ENCODE data around the gene TRAPPC6A.

TRAPPC6A gene

DNA sequence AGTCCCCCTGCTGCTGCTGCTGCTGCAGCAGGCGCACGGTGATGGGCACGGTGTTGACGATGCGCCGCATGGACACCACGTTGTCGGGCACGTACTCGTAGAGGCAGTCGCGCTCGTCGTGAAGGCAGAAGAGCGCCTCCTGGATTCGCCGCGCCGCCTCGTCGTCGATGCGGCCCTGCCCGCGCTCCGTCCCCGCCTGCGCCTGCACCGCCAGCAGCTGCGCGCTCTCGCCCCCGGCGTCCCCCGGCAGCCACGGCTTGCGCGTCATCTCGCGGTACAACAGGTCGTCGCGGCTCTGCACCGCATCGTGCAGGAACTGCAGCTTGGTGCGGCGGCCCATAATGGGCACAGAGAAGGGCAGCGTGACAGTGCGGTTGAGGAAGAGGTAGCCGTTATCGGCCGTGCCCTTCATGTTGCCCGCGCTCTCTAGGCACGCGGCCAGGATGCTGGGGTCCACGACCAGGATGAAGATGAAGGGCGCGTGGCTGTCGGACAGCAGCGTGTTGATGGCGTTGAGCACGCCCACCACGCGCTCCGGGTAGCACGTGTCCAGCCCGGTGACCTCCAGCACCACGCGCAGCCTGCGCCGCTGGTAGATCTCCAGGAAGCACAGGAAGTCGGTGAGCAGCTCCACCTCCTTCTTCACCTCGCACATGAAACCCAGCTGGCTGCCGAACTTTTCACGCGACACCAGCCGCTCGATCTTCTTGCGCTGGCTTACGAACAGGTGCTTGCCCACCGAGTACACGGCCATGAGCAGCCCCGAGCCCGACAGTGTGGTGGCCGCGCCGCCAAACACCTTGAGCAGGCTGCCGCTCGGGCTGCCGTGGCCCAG is 25.3 kb downstream of the TRAPPC6A start:
- CTCF ChIA-PET, result interaction anchor here (1.1 to 2.8 kb wide), 7 partner anchors 9 to 50 kb away, joined by 3 to 17 read pairs (median 5); partner anchors contain the start of genes BLOC1S3 and TRAPPC6A
- POLR2A ChIA-PET, result interaction anchor here (2.4 kb wide), 1 partner anchor 26 kb away, joined by 10 read pairs; the partner anchor contains the start of genes BLOC1S3 and TRAPPC6A
- TF ChIP-seq, protein P1, sequence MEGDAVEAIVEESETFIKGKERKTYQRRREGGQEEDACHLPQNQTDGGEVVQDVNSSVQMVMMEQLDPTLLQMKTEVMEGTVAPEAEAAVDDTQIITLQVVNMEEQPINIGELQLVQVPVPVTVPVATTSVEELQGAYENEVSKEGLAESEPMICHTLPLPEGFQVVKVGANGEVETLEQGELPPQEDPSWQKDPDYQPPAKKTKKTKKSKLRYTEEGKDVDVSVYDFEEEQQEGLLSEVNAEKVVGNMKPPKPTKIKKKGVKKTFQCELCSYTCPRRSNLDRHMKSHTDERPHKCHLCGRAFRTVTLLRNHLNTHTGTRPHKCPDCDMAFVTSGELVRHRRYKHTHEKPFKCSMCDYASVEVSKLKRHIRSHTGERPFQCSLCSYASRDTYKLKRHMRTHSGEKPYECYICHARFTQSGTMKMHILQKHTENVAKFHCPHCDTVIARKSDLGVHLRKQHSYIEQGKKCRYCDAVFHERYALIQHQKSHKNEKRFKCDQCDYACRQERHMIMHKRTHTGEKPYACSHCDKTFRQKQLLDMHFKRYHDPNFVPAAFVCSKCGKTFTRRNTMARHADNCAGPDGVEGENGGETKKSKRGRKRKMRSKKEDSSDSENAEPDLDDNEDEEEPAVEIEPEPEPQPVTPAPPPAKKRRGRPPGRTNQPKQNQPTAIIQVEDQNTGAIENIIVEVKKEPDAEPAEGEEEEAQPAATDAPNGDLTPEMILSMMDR (IDR thresholded peaks at IDR 0.05; ENCODE audit: insufficient read depth, low read length, missing control alignments), result no peak
- H3K4me3 ChIP-seq (ENCODE audit: low read depth, low read length), result peak overlapping the region; percentile 41
- DNase-seq (ENCODE audit: low read depth, low spot score), result no peak

DNA sequence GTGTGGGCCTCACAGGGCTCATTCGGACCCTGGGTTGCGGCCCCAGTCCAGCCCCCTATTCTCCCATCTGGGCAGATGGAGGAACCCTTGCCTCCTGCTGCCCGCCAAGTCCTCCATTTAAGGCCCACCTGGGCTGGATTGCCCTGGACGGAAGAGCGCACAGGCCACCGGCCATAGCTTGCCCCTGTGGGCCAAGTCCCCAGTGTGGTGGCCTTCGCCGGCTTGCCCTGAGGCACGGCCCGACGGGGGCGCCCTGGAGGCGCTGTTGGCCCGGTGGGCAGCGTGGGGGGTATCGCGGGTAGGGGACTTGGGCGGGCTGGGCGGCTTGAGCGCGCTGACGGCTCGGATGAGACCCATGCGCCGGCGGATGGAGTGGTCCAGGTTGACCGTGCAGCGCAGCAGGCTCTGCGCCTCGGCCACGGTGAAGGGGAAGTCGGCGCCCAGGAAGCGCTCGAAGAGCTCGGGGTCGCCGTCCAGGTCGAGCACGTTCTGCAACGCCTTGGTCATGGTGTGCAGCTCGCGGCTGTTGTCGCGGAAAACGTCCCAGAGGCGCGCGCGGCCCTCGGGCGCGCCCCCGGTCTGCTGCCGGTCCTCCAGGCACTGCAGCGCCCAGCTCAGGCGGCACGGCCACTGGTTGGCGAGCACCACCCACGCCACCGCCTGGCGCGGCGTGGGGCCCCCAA is 26.1 kb downstream of the TRAPPC6A start:
- peak overlapping the region; percentile 41 for H3K4me3 ChIP-seq (ENCODE audit: low read depth, low read length)

DNA sequence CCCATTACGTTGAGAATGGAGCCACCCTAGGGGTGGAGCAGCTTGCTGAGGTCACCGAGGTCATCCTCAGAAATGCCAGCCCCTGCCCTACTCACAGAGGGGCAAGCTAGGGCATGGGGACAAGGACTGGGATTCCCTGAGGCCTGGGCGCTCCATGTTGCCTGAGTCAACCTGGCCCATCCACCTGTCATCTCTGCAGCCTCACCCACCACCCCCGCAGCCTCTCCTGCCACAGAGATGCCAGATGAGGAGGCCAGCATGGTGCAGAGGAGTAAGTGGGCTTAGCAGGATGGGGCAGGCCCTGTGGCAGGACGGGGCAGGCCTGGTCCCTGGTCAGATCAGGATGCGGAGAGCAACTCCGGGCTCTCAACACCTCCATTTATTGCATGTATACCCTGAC is 26.7 kb downstream of the TRAPPC6A start:
- POLR2A ChIA-PET, result no interaction called here
- CTCF ChIA-PET, result interaction anchor here (1.3 kb wide), 1 partner anchor 15 kb away, joined by 4 read pairs; no protein-coding TSS in a partner anchor
- TF ChIP-seq, protein P1 (IDR thresholded peaks at IDR 0.05; ENCODE audit: insufficient read depth, low read length, missing control alignments), result no peak
- no peak for DNase-seq (ENCODE audit: low read depth, low spot score)
- no peak overlapping the region for H3K4me3 ChIP-seq (ENCODE audit: low read depth, low read length)

More for the DNA sequence above, 26.1 kb downstream of the TRAPPC6A start:
- DNase-seq (ENCODE audit: low read depth, low spot score), result no peak
- ChIA-PET POLR2A (no interaction called here), CTCF (interaction anchor here (1.1 to 2.8 kb wide), 4 partner anchors 8 to 27 kb away, joined by 4 to 17 read pairs (median 4); partner anchors contain the start of genes BLOC1S3 and TRAPPC6A)
- TF ChIP-seq, protein P1 (IDR thresholded peaks at IDR 0.05; ENCODE audit: insufficient read depth, low read length, missing control alignments), result peak; percentile 15

DNA sequence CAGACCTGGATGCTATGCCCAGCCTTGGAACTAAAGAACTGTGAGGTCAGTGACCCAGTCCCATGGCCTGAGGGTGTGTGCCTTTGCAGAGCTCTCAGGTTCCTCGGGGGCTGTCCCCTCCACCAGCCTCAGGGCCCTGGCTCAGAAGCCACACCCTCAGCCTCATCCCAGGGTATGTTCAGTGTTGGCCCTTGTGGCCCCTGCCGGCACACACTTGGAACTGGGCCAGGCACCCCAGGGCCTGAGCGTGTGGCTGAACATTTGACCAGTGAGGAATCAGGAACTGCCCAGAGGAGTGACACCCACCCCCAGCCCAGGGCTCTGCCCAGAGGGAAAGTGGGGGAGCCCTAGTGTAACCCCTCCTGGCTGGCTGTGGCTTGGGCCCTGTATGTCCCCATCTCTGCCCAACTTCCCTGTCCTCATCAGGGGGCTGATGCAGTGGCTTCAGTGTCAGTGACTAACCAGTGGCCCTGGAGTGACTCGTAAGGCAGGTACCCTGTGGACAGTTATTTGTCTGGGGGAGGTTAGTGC is 27.2 kb downstream of the TRAPPC6A start:
- CTCF ChIA-PET, result interaction anchor here (0.9 kb wide), 1 partner anchor 24 kb away, joined by 3 read pairs; no protein-coding TSS in a partner anchor
- TF ChIP-seq, protein P1 (IDR thresholded peaks at IDR 0.05; ENCODE audit: insufficient read depth, low read length, missing control alignments), result no peak
- POLR2A ChIA-PET, result no interaction called here

DNA sequence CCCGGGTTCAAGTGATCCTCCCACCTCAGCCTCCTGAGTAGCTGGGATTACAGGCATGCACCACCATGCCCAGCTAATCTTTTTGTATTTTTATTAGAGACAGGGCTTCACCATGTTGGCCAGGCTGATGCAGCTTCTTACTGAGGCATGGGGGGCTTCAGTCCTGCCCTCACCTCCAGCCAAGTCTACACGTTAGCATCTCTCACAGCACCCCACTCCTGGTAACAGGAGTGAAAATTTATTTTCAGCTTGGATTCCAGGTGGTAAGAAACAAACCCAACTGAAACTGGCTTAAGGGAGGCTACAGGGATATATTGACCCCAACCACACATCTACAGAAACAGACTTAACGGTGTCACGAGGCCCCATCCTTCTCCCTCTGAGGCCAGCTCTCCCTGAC is 27.9 kb downstream of the TRAPPC6A start:
- CTCF ChIA-PET, result interaction anchor here (0.9 to 1.8 kb wide), 4 partner anchors 10 to 28 kb away, joined by 3 to 4 read pairs (median 4); partner anchors contain the start of gene TRAPPC6A

More for the DNA sequence above, 27.2 kb downstream of the TRAPPC6A start:
- DNase-seq (ENCODE audit: low read depth, low spot score), result no peak
- no peak overlapping the region for H3K4me3 ChIP-seq (ENCODE audit: low read depth, low read length)

More for the DNA sequence above, 27.9 kb downstream of the TRAPPC6A start:
- TF ChIP-seq, protein P1 (IDR thresholded peaks at IDR 0.05; ENCODE audit: insufficient read depth, low read length, missing control alignments), result no peak
- POLR2A ChIA-PET, result no interaction called here
- no peak for DNase-seq (ENCODE audit: low read depth, low spot score)
- no peak overlapping the region for H3K4me3 ChIP-seq (ENCODE audit: low read depth, low read length)
